Astrocyte (in vitro differentiated cells and primary cell): ENCODE measurements around the gene XPC. TPM values are rescaled to one million over a fixed set of nuclear protein-coding genes. Genes with fewer than 3 reads are reported as not detected.

Experiments used
- DNase-seq: peaks from one replicate; pipeline ENCODE4 v3.0.0-alpha.2; 2010; ENCODE audit warnings: low read depth
- FAIRE-seq: peaks from 2 replicates; lab custom pipeline; 2011; peaks lifted over from hg19 to GRCh38; lab: Jason Lieb, UNC
- H2AFZ ChIP-seq: 2 replicates; pipeline ENCODE4 v1.6.0; 2012; ENCODE audit warnings: low read depth, low read length, inconsistent platforms
- H3K27ac ChIP-seq: 2 replicates; pipeline ENCODE4 v1.5.1; 2011; ENCODE audit warnings: low read depth, low read length, inconsistent platforms
- H3K27me3 ChIP-seq: 2 replicates; pipeline ENCODE4 v1.6.0; 2011; ENCODE audit warnings: low read length, inconsistent platforms; ENCODE audit not compliant: insufficient read depth
- H3K36me3 ChIP-seq: 2 replicates; pipeline ENCODE4 v1.5.1; 2011; ENCODE audit warnings: low read length, inconsistent platforms; ENCODE audit not compliant: insufficient read depth
- H3K4me1 ChIP-seq: 2 replicates; pipeline ENCODE4 v1.5.1; 2011; ENCODE audit warnings: low read length, inconsistent platforms; ENCODE audit not compliant: insufficient read depth
- H3K4me2 ChIP-seq: 2 replicates; pipeline ENCODE4 v1.6.0; 2012; ENCODE audit warnings: low read length, inconsistent platforms
- H3K4me3 ChIP-seq: 2 replicates; pipeline ENCODE4 v1.5.1; 2011; ENCODE audit warnings: low read depth, mild to moderate bottlenecking, low read length, inconsistent platforms; ENCODE audit not compliant: insufficient read depth
- H3K79me2 ChIP-seq: 2 replicates; pipeline ENCODE4 v1.6.0; 2012; ENCODE audit warnings: mild to moderate bottlenecking, low read length, inconsistent platforms; ENCODE audit not compliant: insufficient read depth
- H3K9ac ChIP-seq: 2 replicates; pipeline ENCODE4 v1.6.0; 2012; ENCODE audit warnings: mild to moderate bottlenecking, low read length, inconsistent platforms
- H3K9me3 ChIP-seq: 2 replicates; pipeline ENCODE4 v1.5.1; 2012; ENCODE audit warnings: low read depth, mild to moderate bottlenecking, low read length, inconsistent platforms; ENCODE audit not compliant: insufficient read depth
- H4K20me1 ChIP-seq: 2 replicates; pipeline ENCODE4 v1.6.0; 2012; ENCODE audit warnings: low read length, inconsistent platforms; ENCODE audit not compliant: insufficient read depth
- H3K27ac Mint-ChIP-seq: one replicate; pipeline ENCODE4 v1.8.0; 2021; ENCODE audit warnings: mild to moderate bottlenecking, mixed read lengths; ENCODE audit not compliant: unreplicated experiment
- H3K27me3 Mint-ChIP-seq: one replicate; pipeline ENCODE4 v1.8.0; 2021; ENCODE audit warnings: low read depth, mixed read lengths; ENCODE audit not compliant: unreplicated experiment
- H3K36me3 Mint-ChIP-seq: one replicate; pipeline ENCODE4 v1.8.0; 2021; ENCODE audit warnings: low read depth, mixed read lengths; ENCODE audit not compliant: unreplicated experiment
- H3K4me1 Mint-ChIP-seq: one replicate; pipeline ENCODE4 v1.8.0; 2021; ENCODE audit warnings: low read depth, mixed read lengths; ENCODE audit not compliant: unreplicated experiment
- H3K4me3 Mint-ChIP-seq: one replicate; pipeline ENCODE4 v1.8.0; 2021; ENCODE audit warnings: mild to moderate bottlenecking, moderate library complexity, mixed read lengths; ENCODE audit not compliant: unreplicated experiment
- H3K9me3 Mint-ChIP-seq: one replicate; pipeline ENCODE4 v1.8.0; 2021; ENCODE audit warnings: mild to moderate bottlenecking, mixed read lengths; ENCODE audit not compliant: unreplicated experiment
- EZH2 ChIP-seq: IDR thresholded peaks from 2 replicates; pipeline ENCODE4 v1.6.1; 2012; ENCODE audit warnings: mild to moderate bottlenecking, low read length, inconsistent platforms; ENCODE audit not compliant: insufficient read depth
- total RNA-seq: library from RNA; stranded (reverse); gene quantifications from 2 replicates; pipeline ENCODE4 v1.2.1, GENCODE V29; 2021
- TF ChIP-seq, protein P1 (sequence below): IDR thresholded peaks from 2 replicates; pipeline ENCODE4 v1.5.1; 2011; ENCODE audit warnings: low read depth, mild to moderate bottlenecking, inconsistent platforms, low read length, moderate library complexity; ENCODE audit not compliant: insufficient read depth

XPC gene
- total RNA-seq, 1 donor from 2014 or later: 33.6 TPM

DNA sequence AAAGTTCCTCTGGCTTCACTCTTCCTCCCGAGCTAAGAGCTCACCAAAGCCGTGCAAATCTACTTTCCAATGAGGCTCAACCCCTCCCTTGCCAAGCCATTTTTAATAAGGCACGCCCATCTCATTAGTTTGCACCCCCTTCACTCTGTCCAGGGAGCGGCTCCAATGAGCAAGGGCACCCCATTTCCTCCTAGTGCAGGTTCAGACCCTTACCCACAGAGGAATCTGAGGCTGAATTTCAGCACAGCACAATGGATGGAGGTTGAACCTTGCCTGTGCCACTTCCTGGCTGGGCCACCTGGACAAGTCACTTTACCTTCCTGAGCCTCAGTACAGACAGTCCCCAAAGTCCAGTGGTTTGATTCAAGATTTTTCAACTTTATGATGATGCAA, 25.4 kb downstream of the XPC start:
- Mint-ChIP-seq H3K4me3 (no peak overlapping the region), H3K9me3 (no peaks in the 10 kb centered on the region), H3K27me3 (no peaks in the 10 kb centered on the region), H3K27ac (no peak overlapping the region), H3K36me3 (peaks cover 45% of the 10 kb centered on the region), H3K4me1 (peaks cover 2% of the 10 kb centered on the region)
- H3K9ac ChIP-seq: no peak overlapping the region
- no peak overlapping the region for H3K4me3 ChIP-seq
- no peaks in the 10 kb centered on the region for H3K27me3 ChIP-seq
- peaks cover 36% of the 10 kb centered on the region for H4K20me1 ChIP-seq
- no peak for FAIRE-seq
- peaks cover 2% of the 10 kb centered on the region for H3K79me2 ChIP-seq
- H3K4me1 ChIP-seq: no peaks in the 10 kb centered on the region
- peaks cover 35% of the 10 kb centered on the region for H3K36me3 ChIP-seq
- H3K4me2 ChIP-seq: no peak overlapping the region
- DNase-seq: no peak
- H3K27ac ChIP-seq: no peak overlapping the region
- no peak for TF ChIP-seq EZH2
- TF ChIP-seq, protein P1, sequence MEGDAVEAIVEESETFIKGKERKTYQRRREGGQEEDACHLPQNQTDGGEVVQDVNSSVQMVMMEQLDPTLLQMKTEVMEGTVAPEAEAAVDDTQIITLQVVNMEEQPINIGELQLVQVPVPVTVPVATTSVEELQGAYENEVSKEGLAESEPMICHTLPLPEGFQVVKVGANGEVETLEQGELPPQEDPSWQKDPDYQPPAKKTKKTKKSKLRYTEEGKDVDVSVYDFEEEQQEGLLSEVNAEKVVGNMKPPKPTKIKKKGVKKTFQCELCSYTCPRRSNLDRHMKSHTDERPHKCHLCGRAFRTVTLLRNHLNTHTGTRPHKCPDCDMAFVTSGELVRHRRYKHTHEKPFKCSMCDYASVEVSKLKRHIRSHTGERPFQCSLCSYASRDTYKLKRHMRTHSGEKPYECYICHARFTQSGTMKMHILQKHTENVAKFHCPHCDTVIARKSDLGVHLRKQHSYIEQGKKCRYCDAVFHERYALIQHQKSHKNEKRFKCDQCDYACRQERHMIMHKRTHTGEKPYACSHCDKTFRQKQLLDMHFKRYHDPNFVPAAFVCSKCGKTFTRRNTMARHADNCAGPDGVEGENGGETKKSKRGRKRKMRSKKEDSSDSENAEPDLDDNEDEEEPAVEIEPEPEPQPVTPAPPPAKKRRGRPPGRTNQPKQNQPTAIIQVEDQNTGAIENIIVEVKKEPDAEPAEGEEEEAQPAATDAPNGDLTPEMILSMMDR: no peak
- no peaks in the 10 kb centered on the region for H3K9me3 ChIP-seq
- no peak overlapping the region for H2AFZ ChIP-seq

DNA sequence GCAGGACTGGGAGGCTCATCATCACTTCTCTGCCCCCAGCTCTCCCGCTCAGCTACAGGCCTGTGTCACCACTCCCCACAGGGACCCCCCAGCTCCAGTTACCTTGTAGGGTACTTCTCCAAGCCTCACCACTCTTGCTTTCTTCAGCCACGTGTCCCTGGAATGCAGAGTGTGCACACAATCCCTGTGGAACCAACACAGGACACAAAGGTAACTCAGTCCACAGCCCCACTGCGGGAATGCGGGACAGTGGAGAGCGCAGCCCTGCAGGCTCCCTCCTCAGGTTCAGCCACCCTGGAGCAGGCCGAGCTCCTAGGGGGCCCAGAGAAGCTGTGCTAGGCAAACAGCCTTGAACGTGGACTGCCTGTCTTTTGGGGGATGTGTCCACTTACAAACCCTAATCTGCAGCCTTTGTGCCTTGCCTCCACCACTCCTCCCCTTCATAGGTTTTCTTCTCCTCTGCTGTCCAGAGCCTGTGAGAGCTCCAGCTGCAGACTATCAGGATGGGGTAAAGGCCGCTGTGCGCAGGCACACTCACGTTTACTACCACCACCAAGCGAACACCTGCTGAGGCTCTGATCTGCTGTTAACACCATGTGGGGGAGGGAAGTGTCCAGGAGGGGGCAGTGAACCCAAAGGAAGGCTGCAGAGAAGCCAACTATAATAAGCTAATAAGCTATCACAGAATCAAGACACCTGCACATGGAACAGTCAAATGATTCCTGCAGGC, 26.0 kb downstream of the XPC start:
- Mint-ChIP-seq H3K4me1 (peaks cover 2% of the 10 kb centered on the region), H3K27ac (no peak overlapping the region), H3K9me3 (no peaks in the 10 kb centered on the region), H3K27me3 (no peaks in the 10 kb centered on the region), H3K36me3 (peaks cover 42% of the 10 kb centered on the region), H3K4me3 (no peak overlapping the region)
- Histone ChIP-seq H3K79me2 (peaks cover 2% of the 10 kb centered on the region), H3K27me3 (no peaks in the 10 kb centered on the region), H3K4me1 (no peaks in the 10 kb centered on the region), H4K20me1 (peaks cover 36% of the 10 kb centered on the region), H3K4me2 (no peak overlapping the region), H3K36me3 (peaks cover 29% of the 10 kb centered on the region), H3K9me3 (no peaks in the 10 kb centered on the region), H3K9ac (no peak overlapping the region), H2AFZ (no peak overlapping the region), H3K4me3 (no peak overlapping the region), H3K27ac (no peak overlapping the region)
- TF ChIP-seq, protein P1: peak; percentile 18
- TF ChIP-seq EZH2: no peak
- FAIRE-seq (no peak), DNase-seq (no peak)

DNA sequence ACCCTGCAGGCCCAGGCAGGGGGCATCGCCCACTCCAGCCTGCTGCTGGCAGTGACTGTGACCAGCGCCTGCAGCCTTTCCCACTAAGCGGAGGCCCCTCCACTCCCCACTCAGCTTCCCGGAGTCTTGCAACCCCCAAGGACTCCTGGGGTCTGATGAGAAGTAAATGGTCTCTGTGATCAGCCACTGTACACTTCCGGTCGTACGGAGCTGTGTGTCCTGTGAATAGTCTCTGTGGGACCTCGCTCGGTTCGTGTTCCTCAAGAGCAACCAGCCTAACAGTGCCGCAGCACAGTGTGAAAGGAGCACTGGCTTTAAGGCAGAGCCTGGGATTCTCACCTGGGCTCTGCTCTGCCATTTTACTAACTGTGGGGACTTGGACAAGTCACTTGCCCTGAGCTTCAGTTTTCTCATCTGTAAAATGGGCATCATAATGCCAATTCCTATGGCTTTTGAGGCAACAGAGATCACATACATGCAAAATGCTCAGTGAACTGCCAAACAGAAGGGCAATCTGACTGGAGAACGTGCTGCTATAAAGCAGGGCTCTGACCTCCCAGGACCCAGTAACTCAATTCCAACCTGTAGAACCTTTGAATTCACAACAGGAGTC, 26.8 kb downstream of the XPC start:
- Mint-ChIP-seq H3K27me3 (no peaks in the 10 kb centered on the region), H3K27ac (no peak overlapping the region), H3K4me3 (no peak overlapping the region), H3K36me3 (peaks cover 40% of the 10 kb centered on the region), H3K4me1 (peaks cover 2% of the 10 kb centered on the region), H3K9me3 (no peaks in the 10 kb centered on the region)
- no peaks in the 10 kb centered on the region for H3K9me3 ChIP-seq
- H3K4me2 ChIP-seq: no peak overlapping the region
- H3K36me3 ChIP-seq: peaks cover 21% of the 10 kb centered on the region
- no peak overlapping the region for H2AFZ ChIP-seq
- TF ChIP-seq, protein P1: no peak
- TF ChIP-seq EZH2: no peak
- FAIRE-seq (no peak), DNase-seq (no peak)
- H3K4me1 ChIP-seq: no peaks in the 10 kb centered on the region
- H3K4me3 ChIP-seq: no peak overlapping the region
- peaks cover 35% of the 10 kb centered on the region for H4K20me1 ChIP-seq
- no peak overlapping the region for H3K27ac ChIP-seq
- H3K9ac ChIP-seq: no peak overlapping the region
- peaks cover 2% of the 10 kb centered on the region for H3K79me2 ChIP-seq
- no peaks in the 10 kb centered on the region for H3K27me3 ChIP-seq
